Stimulated activated CD8-positive, alpha-beta memory T cell treated with anti-CD3 and anti-CD28 coated beads, Interleukin-4, amount 100 ng/mL, for 1 hour (primary cell): ENCODE data around the gene GFPT2.

Source experiments
- DNase-seq, 2 donors: peaks; one replicate each; pipeline ENCODE4 v3.0.0-alpha.2; 2020; ENCODE audit warnings: low read depth in 2 of 2, low spot score in 1 of 2

Gene GFPT2

GRCh38 chr5:180287868-180288267 lies 65.3 kb downstream of the GFPT2 start:
- DNase-seq, result no peak

- DNase-seq, result no peak
These were observed 65.7 kb downstream of the GFPT2 start for GRCh38 chr5:180287404-180287803.

- no peak for DNase-seq
These were observed 69.0 kb downstream of the GFPT2 start for GRCh38 chr5:180284149-180284548.

GRCh38 chr5:180283026-180283615 lies 70.0 kb downstream of the GFPT2 start:
- DNase-seq, result no peak

GRCh38 chr5:180282281-180282680 lies 70.9 kb downstream of the GFPT2 start:
- no peak for DNase-seq

- DNase-seq, result no peak
These were observed 71.4 kb downstream of the GFPT2 start for GRCh38 chr5:180281706-180282105.

- no peak for DNase-seq
These were observed 78.4 kb downstream of the GFPT2 start for GRCh38 chr5:180274695-180275094.

GRCh38 chr5:180271221-180271620 lies 81.9 kb downstream of the GFPT2 start:
- DNase-seq, result no peak

GRCh38 chr5:180259260-180259611 lies 93.9 kb downstream of the GFPT2 start:
- DNase-seq, result no peak

GRCh38 chr5:180253036-180253824 lies 99.9 kb downstream of the GFPT2 start:
- no peak for DNase-seq

GRCh38 chr5:180251887-180252286 lies 101.2 kb downstream of the GFPT2 start:
- no peak for DNase-seq

- DNase-seq, result no peak
These were observed 102.0 kb downstream of the GFPT2 start for GRCh38 chr5:180251141-180251540.
